ENCODE measurements around the gene WFIKKN2. TPM values are rescaled to one million over a fixed set of nuclear protein-coding genes. Genes with fewer than 3 reads are reported as not detected.

Gene WFIKKN2
- total RNA-seq, 1 experiment from 2014 or later: not detected

DNA sequence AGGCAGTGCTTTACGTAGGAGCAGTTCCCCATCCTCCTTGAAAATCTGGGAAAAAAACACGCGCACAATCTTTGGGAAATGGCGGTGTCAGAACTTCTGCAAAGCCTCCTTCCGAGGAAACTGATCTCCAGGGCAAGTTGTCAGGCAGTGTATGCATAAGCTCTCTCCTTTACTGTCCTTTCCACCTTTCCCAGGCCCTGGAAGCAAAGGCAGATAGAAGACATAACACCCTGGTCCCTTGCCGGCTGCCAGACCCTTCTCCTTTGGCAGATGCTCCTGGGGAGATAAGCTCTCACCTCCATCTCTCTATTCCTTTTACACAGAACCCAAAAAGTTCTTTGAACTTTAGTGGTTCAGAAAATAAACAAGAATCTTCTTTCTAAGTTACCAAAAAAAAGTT lies 18.4 kb downstream of the WFIKKN2 start:
- Histone ChIP-seq H3K9ac (ENCODE audit: low read length) (no peak overlapping the region), H2AFZ (ENCODE audit: low read length) (no peak overlapping the region), H3K36me3 (ENCODE audit: low read depth, low read length) (no peaks in the 10 kb centered on the region), H3K27me3 (ENCODE audit: low read length) (no peaks in the 10 kb centered on the region), H3K9me3 (ENCODE audit: low read length) (no peaks in the 10 kb centered on the region), H3K4me3 (ENCODE audit: low read length) (no peak overlapping the region), H4K20me1 (ENCODE audit: low read length) (no peaks in the 10 kb centered on the region), H3K9me2 (replicated peaks; ENCODE audit: low read length) (no peaks in the 10 kb centered on the region), H3F3A (ENCODE audit: low read length, unreplicated experiment) (no peaks in the 10 kb centered on the region), H3K79me2 (ENCODE audit: low read length) (no peaks in the 10 kb centered on the region), H3K4me2 (ENCODE audit: low read length) (no peak overlapping the region), H3K4me1 (ENCODE audit: insufficient read depth, low read length) (peaks cover 12% of the 10 kb centered on the region), H3K27ac (ENCODE audit: low read length) (no peak overlapping the region)
- TF ChIP-seq EZH2 (IDR thresholded peaks at IDR 0.05; ENCODE audit: low read length, unreplicated experiment) (no peak), CTCF (conservative IDR thresholded peaks at IDR 0.05; ENCODE audit: low read depth, low read length) (no peak), EZH2phosphoT487 (IDR thresholded peaks at IDR 0.05; ENCODE audit: borderline replicate concordance, low read length) (no peak)
- ChIA-PET CTCF (interaction anchor here (0.7 to 2.5 kb wide), 3 partner anchors 29 to 103 kb away, joined by 3 to 11 read pairs (median 4); no protein-coding TSS in a partner anchor), POLR2A (ENCODE audit: unreplicated experiment) (no interaction called here)
- ATAC-seq (no peak), DNase-seq (no peak)
- intact Hi-C loops (cut with micrococcal nuclease): no loop called here
- no TSS peak for BruUV-seq (replicated peaks)

- ATAC-seq: no peak
- Histone ChIP-seq H3F3A (ENCODE audit: low read length, unreplicated experiment) (no peaks in the 10 kb centered on the region), H3K4me1 (ENCODE audit: insufficient read depth, low read length) (peaks cover 12% of the 10 kb centered on the region), H3K9me3 (ENCODE audit: low read length) (no peaks in the 10 kb centered on the region), H3K27ac (ENCODE audit: low read length) (no peak overlapping the region), H3K36me3 (ENCODE audit: low read depth, low read length) (no peaks in the 10 kb centered on the region), H3K9me2 (replicated peaks; ENCODE audit: low read length) (no peaks in the 10 kb centered on the region), H2AFZ (ENCODE audit: low read length) (0 out of 2 replicates have a peak overlapping the region, but pooled peaks have one; percentile 20), H3K9ac (ENCODE audit: low read length) (no peak overlapping the region), H3K4me3 (ENCODE audit: low read length) (no peak overlapping the region), H3K4me2 (ENCODE audit: low read length) (no peak overlapping the region), H3K79me2 (ENCODE audit: low read length) (no peaks in the 10 kb centered on the region), H3K27me3 (ENCODE audit: low read length) (no peaks in the 10 kb centered on the region), H4K20me1 (ENCODE audit: low read length) (no peaks in the 10 kb centered on the region)
- DNase-seq: no peak
- CTCF ChIA-PET: interaction anchor here (0.5 kb wide), 1 partner anchor 9 kb away, joined by 4 read pairs; no protein-coding TSS in a partner anchor
- TF ChIP-seq CTCF (conservative IDR thresholded peaks at IDR 0.05; ENCODE audit: low read depth, low read length): no peak
- no peak for TF ChIP-seq EZH2phosphoT487 (IDR thresholded peaks at IDR 0.05; ENCODE audit: borderline replicate concordance, low read length)
- no peak for TF ChIP-seq EZH2 (IDR thresholded peaks at IDR 0.05; ENCODE audit: low read length, unreplicated experiment)
- POLR2A ChIA-PET (ENCODE audit: unreplicated experiment): interaction anchor here (0.6 kb wide), 1 partner anchor 103 kb away, joined by 3 read pairs; no protein-coding TSS in a partner anchor
- no TSS peak for BruUV-seq (replicated peaks)
- intact Hi-C loops (cut with micrococcal nuclease): no loop called here
These were observed 20.4 kb downstream of the WFIKKN2 start for GRCh38 chr17:50855708-50856330.

DNA sequence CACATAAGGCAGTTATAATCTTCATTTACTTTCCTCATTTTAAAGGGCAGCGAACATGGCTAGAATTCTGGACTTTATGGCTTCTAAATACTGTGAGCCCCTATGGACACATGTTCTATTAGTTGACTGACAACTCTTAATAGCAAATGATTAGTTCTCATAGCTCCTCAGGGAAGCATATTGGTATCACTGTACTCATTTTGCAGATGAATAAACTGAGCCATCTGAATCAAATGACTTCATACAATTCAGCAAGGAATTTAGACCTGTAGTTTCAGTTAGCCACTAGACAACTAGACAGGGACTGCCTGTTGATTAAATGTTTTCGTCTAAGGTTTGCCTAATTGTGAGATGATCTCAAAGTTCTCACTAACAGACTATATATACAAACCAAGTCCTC lies 21.0 kb downstream of the WFIKKN2 start:
- POLR2A ChIA-PET (ENCODE audit: unreplicated experiment): interaction anchor here (0.6 kb wide), 1 partner anchor 102 kb away, joined by 3 read pairs; no protein-coding TSS in a partner anchor
- Histone ChIP-seq H3K9me2 (replicated peaks; ENCODE audit: low read length) (no peaks in the 10 kb centered on the region), H3K27ac (ENCODE audit: low read length) (no peak overlapping the region), H4K20me1 (ENCODE audit: low read length) (no peaks in the 10 kb centered on the region), H3K36me3 (ENCODE audit: low read depth, low read length) (no peaks in the 10 kb centered on the region), H3K9me3 (ENCODE audit: low read length) (no peaks in the 10 kb centered on the region), H3K27me3 (ENCODE audit: low read length) (no peaks in the 10 kb centered on the region), H3K79me2 (ENCODE audit: low read length) (no peaks in the 10 kb centered on the region), H3K9ac (ENCODE audit: low read length) (no peak overlapping the region), H3K4me2 (ENCODE audit: low read length) (no peak overlapping the region), H3F3A (ENCODE audit: low read length, unreplicated experiment) (no peaks in the 10 kb centered on the region), H3K4me3 (ENCODE audit: low read length) (no peak overlapping the region), H2AFZ (ENCODE audit: low read length) (no peak overlapping the region), H3K4me1 (ENCODE audit: insufficient read depth, low read length) (peaks cover 12% of the 10 kb centered on the region)
- CTCF ChIA-PET: no interaction called here
- DNase-seq (no peak), ATAC-seq (no peak)
- intact Hi-C loops (cut with micrococcal nuclease): no loop called here
- BruUV-seq (replicated peaks): no TSS peak
- TF ChIP-seq CTCF (conservative IDR thresholded peaks at IDR 0.05; ENCODE audit: low read depth, low read length) (no peak), EZH2 (IDR thresholded peaks at IDR 0.05; ENCODE audit: low read length, unreplicated experiment) (no peak), EZH2phosphoT487 (IDR thresholded peaks at IDR 0.05; ENCODE audit: borderline replicate concordance, low read length) (no peak)

Measured in PC-3 (cell line).